ENCODE results near the gene MICU1.

DNA sequence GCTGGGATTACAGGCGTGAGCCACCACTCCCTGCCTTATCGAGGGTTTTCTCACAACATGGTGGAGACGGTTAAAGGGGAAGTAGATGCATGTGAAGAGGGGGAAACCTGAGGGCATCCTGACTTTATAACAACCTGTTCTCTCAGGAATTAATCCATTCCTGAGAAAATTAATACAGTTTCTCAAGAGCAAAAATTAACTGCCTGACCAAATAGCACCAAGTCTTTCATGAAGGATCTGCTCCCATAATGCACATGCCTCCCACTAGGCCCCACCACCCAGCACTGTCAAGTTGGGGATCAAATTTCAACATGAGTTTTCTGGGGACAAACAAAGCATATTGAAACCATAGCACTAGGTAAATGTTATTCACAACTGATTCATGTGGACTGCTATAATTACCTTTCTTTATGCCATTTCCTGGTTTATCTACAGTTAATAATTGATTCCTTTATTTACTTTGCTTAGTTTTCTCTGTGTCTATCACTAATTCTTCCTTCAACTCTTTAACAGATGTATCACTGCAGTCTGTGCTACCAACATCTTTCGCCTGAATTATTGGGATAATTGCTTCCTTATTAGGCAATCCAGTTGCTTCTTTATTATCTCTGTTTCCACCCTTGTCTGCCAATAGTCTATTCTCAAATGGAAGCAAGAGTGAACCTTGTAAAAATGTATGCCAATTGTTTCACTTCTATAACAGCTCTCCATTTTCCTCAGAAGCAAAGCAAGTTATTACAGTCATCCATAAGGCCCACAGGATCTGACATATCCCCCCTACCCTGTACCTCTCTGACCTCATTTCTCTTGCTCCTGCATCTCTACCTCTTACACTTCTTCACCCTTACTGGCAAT, 12.9 kb upstream of the MICU1 start:
- TF ChIP-seq, protein P1, sequence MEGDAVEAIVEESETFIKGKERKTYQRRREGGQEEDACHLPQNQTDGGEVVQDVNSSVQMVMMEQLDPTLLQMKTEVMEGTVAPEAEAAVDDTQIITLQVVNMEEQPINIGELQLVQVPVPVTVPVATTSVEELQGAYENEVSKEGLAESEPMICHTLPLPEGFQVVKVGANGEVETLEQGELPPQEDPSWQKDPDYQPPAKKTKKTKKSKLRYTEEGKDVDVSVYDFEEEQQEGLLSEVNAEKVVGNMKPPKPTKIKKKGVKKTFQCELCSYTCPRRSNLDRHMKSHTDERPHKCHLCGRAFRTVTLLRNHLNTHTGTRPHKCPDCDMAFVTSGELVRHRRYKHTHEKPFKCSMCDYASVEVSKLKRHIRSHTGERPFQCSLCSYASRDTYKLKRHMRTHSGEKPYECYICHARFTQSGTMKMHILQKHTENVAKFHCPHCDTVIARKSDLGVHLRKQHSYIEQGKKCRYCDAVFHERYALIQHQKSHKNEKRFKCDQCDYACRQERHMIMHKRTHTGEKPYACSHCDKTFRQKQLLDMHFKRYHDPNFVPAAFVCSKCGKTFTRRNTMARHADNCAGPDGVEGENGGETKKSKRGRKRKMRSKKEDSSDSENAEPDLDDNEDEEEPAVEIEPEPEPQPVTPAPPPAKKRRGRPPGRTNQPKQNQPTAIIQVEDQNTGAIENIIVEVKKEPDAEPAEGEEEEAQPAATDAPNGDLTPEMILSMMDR (optimal IDR thresholded peaks at IDR 0.05 in 1 of 3, IDR thresholded peaks at IDR 0.05 in 1 of 3, conservative IDR thresholded peaks at IDR 0.05 in 1 of 3; ENCODE audit: extremely low read depth in 1 of 3, insufficient read depth in 2 of 3, low read length in 3 of 3) = no peak
- no peak for TF ChIP-seq EZH2 (IDR thresholded peaks at IDR 0.05; ENCODE audit: low read length)

All from keratinocyte (primary cell).